GM19240 (cell line): ENCODE data around the gene REC8.
A peak's percentile ranks its signal among the peaks of the same experiment; 100 is the strongest.

ENCODE experiments used
- DNase-seq: peaks from one replicate; pipeline ENCODE4 v3.0.0; 2011; ENCODE audit warnings: low spot score; ENCODE audit not compliant: insufficient read length

REC8 gene

DNA sequence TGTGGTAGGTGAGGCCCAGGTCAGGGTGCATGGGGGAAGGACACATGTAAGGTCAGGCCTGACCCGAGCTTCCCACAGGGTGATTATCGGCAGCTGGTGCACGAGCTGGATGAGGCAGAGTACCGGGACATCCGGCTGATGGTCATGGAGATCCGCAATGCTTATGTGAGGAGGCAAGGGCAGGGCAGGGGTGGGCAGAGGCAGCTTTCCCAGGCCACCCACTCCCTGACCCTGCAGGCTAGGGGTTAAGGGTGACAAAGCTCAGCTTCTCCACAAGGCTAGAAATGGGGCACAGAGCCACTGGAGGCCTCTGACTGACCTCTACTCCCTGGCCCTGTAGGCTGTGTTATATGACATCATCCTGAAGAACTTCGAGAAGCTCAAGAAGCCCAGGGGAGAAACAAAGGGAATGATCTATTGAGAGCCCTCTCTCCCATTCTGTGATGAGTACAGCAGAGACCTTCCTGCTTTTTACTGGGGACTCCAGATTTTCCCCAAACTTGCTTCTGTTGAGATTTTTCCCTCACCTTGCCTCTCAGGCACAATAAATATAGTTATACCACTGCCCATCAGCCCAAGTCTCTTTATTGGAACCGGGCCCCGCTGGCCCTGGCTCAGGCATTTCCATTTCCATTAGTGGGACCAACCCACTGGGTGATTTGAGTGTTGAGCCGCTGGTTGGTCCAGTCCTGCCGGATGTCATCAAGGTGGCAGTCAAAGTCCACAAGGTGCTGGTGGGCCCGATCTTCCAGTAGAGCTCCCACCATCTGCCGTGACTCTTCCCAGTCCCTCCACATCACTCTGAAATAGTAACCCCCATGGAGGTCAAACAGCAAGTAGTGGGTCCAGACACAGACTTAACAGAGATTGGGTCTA lies 33.2 kb upstream of the REC8 start:
- no peak for DNase-seq

DNA sequence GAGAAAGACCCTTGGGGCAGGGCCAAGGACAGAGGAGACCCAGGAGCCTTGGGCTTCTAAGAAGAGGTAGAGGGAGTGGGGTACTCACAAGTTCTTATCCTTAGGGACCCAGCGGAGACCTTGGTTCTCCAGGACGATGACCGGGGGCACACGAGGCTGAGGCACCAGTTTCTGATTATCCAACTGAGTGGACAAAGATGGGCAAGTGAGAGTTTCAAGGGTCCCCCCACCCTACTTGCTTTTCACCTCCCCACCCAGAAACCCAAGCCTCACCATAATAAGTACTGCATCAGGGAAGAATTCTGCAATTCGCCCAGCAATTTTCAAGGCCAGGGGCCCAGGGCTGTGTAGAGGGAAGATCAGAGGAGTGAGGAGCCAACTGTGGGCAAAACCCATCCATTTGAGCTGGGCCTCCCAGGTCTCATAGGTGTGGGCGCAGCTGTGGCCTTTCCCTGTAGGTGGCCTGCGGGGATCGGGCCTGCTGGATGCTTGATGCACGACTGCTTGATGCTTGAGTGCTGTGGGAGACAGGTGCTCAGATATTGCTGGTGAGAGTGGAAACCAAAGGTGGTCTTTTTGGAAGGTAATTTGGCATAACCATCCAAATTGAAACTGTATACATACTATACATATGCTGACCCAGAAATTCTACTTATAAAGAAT lies 32.5 kb upstream of the REC8 start:
- no peak for DNase-seq

GRCh38 chr14:24141097-24141880 lies 30.6 kb upstream of the REC8 start, which contains the start of gene EMC9:
Gene EMC9 (minus strand): TSS chr14:24141591. CDS start chr14:24141304, 287 bp downstream.
- peak; percentile 94 for DNase-seq

DNA sequence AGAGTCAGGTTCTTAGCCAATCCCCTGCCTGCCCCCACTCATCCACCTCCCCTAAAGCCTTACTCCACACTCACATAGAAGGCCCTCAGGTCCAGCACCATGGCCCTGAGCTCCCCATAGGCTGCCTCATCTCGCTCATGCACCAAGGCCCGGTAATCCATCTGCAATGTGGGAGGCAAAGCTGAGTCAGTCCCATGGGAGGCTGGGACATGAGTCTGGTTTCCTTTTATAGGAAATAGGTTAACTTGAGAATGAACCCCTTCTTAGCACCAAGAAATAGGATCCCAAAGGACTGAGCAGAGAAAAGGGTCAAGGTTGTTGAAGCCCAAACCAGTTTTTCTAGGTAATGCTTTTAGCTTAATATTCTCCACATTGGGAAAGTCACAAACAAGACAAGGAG lies 28.4 kb upstream of the REC8 start:
- DNase-seq = no peak

- DNase-seq = no peak
Observed at GRCh38 chr14:24144451-24144850, 27.4 kb upstream of the REC8 start.

- no peak for DNase-seq
Observed at GRCh38 chr14:24145219-24145618, 26.7 kb upstream of the REC8 start.

GRCh38 chr14:24145690-24146452 lies 26.0 kb upstream of the REC8 start:
- DNase-seq = no peak

DNA sequence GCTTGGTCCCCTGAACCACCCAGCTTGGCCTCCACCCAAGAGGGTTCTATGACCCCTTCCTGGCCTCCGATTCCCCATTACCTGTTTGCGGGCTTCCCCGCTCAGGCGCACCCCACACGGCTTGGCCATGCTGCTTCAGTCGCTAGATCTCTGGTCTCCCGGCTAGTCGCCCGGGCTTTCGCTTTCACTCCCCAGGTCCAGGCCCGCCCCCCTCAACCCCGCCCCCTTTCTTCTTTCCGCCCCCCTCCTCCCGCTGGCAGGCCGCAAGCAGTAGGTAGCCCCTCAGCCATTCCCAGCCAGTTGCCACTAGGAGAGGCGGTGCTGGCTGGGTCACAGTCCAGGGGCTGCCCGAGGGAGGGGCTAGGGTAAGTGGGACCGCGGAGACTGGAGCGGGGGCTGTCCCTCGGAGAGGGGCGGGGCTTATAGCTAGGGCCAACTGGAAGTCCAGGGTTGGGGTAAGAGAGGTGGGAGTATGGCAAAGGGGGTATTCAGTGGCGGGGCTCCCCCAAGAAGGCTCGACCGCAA lies 25.4 kb upstream of the REC8 start, which contains the start of gene PSME2:
PSME2 (minus strand) TSS at position 158 of the 525 bp plus-strand sequence; CDS start at position 129, 29 bp downstream.
- DNase-seq = peak; percentile 94

- peak; percentile 97 for DNase-seq
Observed at GRCh38 chr14:24146978-24147760, 24.7 kb upstream of the REC8 start, which contains the start of gene RNF31. Gene RNF31 (plus strand): TSS chr14:24147498. CDS start chr14:24147699, 201 bp downstream.

GRCh38 chr14:24147761-24148428 lies 24.0 kb upstream of the REC8 start:
- DNase-seq = no peak

DNA sequence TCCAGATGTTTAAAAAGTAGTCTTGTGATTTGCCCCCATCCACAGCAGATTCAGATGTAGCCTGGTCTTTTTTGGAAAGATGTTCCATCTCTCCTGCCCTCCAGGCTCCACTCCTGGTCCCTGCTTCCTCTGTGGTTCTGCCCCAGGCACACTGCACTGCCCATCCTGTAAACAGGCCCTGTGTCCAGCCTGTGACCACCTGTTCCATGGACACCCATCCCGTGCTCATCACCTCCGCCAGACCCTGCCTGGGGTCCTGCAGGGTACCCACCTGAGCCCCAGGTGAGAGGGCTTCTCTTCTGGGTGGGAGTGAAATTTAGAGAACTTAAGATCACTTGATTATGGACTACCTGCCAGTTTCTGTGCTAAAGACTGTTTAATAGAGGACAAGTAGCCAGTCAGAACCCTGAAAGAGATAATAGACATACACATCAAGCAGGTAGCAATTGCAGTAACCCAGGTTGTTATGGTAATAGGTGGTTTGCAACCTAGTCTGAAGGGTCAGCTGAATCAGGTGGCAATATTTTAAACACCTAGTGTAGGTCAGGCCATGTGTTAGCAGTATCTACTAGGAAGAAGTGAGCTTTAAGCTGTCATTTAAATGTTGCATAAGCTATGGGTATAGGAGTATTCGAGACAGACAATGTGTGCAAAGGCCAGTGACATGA lies 22.4 kb upstream of the REC8 start:
- no peak for DNase-seq

DNA sequence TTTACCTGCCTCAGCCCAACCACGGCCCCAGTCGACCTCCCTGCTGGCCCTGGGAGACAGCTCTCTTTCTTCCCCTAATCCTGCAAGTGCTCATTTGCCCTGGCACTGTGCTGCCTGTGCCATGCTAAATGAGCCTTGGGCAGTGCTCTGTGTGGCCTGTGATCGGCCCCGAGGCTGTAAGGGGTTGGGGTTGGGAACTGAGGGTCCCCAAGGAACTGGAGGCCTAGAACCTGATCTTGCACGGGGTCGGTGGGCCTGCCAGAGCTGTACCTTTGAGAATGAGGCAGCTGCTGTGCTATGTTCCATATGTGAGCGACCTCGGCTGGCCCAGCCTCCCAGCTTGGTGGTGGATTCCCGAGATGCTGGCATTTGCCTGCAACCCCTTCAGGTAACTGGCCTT lies 21.8 kb upstream of the REC8 start:
- no peak for DNase-seq

GRCh38 chr14:24150567-24150966 lies 21.3 kb upstream of the REC8 start:
- no peak for DNase-seq

GRCh38 chr14:24150993-24151392 lies 20.9 kb upstream of the REC8 start:
- DNase-seq = no peak

DNA sequence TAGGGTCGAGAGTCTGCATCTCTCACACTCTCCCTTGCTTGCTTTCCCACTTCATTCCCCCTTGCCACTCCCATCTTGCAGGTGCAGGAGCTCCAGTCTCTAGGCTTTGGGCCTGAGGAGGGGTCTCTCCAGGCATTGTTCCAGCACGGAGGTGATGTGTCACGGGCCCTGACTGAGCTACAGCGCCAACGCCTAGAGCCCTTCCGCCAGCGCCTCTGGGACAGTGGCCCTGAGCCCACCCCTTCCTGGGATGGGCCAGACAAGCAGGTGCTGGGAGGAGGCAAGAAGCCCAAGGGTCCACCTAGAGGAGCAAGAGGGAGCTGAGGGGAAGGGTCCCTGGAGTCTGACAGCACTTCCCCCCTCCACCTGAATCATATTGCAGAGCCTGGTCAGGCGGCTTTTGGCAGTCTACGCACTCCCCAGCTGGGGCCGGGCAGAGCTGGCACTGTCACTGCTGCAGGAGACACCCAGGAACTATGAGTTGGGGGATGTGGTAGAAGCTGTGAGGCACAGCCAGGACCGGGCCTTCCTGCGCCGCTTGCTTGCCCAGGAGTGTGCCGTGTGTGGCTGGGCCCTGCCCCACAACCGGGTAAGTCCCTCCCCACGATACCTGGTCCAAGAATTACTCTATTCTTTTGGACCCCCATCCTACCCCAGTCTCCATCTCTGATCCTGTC lies 20.3 kb upstream of the REC8 start:
- no peak for DNase-seq

- DNase-seq = no peak
Observed at GRCh38 chr14:24155100-24155499, 16.8 kb upstream of the REC8 start.

- no peak for DNase-seq
Observed at GRCh38 chr14:24156840-24157239, 15.0 kb upstream of the REC8 start.

DNA sequence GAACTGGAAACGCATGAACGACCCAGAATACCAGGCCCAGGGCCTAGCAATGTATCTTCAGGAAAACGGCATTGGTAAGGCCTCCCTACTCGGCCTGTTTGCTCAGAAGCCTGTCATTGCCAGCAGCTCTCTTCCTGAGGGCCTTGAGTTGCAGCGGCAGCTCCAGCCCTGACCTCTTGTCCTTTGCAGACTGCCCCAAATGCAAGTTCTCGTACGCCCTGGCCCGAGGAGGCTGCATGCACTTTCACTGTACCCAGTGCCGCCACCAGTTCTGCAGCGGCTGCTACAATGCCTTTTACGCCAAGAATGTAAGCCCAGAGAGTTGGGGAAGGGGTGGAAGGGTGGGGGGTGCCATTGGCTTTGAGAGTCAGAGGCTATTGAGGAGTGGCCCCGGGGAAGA lies 14.5 kb upstream of the REC8 start:
- DNase-seq = no peak
